Measurements from ENCODE around the gene HDAC4.

- TF ChIP-seq CTCF (IDR thresholded peaks at IDR 0.05) = no peak
- no peak for TF ChIP-seq POLR2A (IDR thresholded peaks at IDR 0.05)
- TF ChIP-seq EP300 (IDR thresholded peaks at IDR 0.05) = no peak
Measured at GRCh38 chr2:239202836-239203235, 198.0 kb downstream of the HDAC4 start.

Measured in tibial nerve (tissue), 4 donors.